ENCODE measurements around the gene BRAF.
"Not testable (repeated sequence)": the region's sequence is repeated elsewhere in the genome, so short reads cannot be mapped to it uniquely, and the experiment has no call there.

BRAF gene

DNA sequence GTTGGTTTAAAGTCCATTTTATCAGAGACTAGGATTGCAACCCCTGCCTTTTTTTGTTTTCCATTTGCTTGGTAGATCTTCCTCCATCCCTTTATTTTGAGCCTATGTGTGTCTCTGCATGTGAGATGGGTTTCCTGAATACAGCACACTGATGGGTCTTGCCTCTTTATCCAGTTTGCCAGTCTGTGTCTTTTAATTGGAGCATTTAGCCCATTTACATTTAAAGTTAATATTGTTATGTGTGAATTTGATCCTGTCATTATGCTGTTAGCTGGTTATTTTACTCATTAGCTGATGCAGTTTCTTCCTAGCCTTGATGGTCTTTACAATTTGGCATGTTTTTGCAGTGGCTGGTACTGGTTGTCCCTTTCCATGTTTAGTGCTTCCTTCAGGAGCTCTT lies 212.3 kb downstream of the BRAF start:
- DNase-seq (ENCODE audit: low read depth, low spot score) = not testable (repeated sequence)

DNA sequence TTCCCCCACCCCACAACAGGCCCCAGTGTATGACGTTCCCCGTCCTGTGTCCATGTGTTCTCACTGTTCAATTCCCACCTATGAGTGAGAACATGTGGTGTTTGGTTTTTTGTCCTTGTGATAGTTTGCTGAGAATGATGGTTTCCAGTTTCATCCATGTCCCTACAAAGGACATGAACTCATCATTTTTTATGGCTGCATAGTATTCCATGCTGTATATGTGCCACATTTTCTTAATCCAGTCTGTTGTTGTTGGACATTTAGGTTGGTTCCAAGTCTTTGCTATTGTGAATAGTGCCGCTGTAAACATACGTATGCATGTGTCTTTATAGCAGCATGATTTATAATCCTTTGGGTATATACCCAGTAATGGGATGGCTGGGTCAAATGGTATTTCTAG lies 216.0 kb downstream of the BRAF start:
- not testable (repeated sequence) for DNase-seq (ENCODE audit: low read depth, low spot score)

DNA sequence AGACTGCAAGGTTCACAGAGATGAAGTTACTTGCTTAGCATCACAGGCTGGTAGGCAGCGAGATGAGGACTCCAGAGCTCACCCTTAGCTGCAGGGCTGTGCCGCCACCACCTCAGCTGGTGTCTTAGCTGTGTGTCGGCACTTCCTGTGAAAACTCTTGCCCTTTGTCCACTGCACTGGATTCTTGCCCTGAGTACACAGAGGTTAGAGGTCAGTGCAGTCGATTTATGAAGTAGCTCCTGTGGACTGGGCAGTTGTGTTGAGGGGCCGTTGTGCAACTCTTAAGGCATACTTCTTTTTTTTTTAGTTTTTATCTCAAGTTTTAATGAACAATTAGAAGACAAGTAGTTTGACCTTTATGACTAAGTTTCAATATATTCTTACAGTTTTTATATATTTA lies 217.6 kb downstream of the BRAF start:
- DNase-seq (ENCODE audit: low read depth, low spot score) = no peak

DNA sequence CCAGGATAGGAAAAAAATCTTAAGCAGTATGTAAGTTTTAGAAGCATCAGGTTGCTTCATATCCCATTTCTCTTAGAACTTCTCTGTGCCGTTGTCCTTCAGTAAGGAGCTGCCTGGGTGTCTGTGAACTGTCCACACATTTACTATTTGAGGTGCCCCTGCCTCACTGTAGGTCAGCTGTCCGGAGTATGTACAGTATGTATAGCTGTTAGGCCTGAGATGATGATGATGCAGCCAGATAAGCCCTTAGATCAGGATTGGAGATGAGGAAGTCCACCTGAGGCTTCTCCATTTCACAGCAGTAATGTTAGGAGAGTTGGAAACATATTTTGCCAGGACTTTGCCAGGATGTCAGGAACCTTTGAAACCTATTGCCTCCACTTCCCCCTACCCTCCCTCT lies 220.5 kb downstream of the BRAF start:
- no peak for DNase-seq (ENCODE audit: low read depth, low spot score)

DNA sequence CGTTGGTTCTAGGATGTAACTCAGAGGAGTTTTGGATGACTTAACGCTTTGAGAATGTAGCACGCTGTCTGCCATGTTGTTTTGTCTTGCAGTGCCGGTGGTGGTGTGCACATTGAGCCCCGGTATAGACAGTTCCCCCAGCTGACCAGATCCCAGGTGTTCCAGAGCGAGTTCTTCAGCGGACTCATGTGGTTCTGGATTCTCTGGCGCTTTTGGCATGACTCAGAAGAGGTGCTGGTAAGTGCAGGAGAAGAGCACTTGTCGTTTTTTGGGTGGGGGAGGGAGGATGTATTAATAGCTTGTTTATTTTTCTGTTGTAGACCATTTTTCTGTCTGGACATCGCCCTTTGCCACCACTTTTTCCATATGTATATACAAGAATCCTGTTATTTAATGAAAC lies 222.0 kb downstream of the BRAF start:
- DNase-seq (ENCODE audit: low read depth, low spot score) = no peak

DNA sequence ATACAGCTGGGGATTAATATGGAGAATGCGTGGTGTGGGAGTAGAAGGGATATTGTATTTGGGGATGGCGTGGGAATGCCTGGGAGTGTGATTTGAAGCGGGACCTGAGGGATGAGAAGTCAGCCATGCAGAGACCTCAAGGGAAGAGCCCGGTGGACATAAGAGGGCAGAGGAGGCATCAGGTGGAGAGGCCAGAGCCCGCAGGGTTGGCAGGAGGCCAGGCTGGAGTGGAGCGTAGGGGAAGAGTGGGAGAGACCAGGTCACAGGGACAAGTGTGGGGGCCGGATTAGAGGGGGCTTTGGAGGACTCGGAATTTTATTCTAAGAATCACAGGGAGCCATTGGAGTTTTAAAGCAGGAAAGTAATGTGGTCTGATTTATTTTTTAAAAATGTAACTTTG lies 226.3 kb downstream of the BRAF start:
- DNase-seq (ENCODE audit: low read depth, low spot score) = no peak

DNA sequence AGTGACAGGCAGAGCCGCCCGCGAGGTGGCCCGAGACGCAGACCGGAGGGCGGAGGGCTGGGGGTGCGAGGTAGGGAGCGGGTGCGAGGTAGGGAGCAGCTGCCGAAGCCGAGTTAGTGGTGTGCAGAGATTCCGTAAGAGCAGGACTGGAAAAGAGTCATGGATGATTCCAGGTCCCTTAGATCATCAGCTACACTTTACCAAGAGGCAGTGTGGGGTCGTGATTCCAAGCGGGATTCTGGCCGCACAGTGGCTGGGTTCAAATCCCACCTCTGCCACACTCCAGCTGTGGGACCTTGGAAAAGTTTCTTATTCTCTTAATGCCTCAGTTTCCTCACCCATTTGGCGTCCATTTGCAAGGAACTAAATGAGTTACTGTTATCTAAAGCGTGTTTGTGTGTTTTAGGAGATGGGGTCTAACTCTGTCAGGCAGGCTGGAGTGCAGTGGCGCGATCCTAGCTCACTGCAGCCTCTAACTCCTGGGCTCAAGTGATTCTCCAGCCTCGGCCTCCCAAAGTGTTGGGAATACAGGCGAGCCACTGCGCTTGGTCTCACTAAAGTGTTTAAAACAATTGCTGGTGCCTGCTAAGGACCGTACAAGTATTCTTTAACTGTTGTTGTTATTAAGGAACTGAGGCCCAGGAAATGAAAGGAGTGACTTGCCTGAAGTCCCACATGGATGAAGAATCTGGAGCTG lies 227.1 kb downstream of the BRAF start:
- no peak for DNase-seq (ENCODE audit: low read depth, low spot score)

DNA sequence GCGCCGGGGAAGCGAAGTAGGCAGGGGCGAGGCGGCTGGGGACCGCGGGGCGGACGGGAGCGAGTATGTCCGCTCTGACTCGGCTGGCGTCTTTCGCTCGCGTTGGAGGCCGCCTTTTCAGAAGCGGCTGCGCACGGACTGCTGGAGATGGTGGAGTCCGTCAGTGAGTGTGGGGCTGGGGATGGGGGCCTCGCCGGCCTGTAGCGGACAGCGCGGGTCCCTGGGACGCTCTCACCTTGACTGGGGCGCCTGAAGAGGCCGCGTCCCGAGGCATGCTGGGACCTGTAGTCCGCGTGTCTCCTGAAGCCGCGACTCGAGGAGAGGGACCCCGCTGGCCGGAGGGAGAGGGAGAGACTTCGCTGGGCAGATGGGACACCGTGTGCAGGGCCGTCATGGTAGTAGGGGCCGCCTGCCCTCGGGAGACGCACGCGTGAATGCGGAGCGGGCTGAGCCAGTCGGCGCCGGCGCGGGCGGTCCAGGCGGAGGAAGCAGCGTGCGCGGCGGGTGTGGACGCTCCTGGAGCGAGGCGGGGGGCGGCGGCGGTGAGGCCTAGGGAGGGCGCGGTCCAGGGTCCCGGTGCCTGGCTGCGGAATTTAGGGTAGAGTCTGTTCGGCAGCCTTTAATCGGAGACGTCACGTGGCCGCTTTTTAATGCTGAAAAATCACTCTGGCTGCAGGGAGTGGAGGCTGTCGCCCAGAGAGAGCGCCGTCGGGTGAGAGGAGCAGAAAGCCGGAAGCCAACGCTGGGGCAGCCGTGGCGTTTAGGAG lies 227.9 kb downstream of the BRAF start, which contains the start of gene NDUFB2:
Gene NDUFB2, plus strand, starts transcription at position 29 of the 767 bp plus-strand sequence. Its CDS starts 37 bp downstream, at position 66.
- DNase-seq (ENCODE audit: low read depth, low spot score) = no peak

DNA sequence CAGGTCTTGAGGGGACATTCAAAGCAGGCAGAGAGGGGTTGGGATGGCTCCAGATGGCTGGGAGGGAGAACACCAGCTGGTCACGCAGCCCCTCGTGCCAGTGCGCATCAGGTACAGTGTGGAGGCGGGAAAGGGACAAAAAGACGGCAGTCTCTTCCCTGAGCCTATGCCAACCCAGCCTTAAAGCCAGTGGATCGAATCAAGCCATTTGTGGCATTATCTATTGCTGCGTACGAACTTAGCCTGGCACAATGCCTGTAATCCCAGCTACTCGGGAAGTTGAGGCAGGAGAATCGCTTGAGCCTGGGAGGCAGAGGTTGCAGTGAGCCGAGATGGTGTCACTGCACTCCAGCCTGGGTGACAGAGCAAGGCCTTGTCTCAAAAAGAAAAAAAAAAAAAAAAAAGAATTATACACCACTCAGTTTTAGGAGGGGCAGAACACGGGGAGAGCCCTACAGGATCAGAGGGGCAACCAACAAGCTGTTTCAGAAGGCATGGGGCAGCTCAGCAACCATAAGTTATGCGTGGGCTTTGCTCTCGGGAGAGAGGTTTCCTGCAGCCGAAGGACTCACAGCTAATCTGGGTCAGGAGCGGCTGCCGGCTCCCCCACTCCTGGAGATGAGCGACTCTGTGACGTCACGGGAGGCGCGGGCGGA lies 228.6 kb downstream of the BRAF start:
- DNase-seq (ENCODE audit: low read depth, low spot score) = no peak

DNA sequence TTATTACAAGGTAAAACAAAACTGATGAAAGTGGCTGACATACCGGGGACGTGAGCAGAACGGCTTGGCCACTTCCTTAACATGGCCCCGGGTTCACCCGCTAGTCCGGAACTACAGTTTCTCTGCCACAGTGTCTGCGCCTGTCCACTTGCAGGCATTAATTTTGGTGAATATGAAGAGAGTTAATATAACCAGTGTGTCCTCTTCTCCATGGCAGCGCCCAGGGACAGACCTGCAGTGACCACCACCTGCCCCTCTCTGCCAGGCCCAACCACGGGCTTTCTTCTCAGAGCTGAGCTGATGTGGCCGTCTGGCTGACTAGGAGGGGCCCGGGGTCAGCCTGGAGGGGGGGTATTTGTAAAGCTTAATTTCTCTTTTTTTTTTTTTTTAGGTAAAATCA lies 229.3 kb downstream of the BRAF start:
- DNase-seq (ENCODE audit: low read depth, low spot score) = no peak

DNA sequence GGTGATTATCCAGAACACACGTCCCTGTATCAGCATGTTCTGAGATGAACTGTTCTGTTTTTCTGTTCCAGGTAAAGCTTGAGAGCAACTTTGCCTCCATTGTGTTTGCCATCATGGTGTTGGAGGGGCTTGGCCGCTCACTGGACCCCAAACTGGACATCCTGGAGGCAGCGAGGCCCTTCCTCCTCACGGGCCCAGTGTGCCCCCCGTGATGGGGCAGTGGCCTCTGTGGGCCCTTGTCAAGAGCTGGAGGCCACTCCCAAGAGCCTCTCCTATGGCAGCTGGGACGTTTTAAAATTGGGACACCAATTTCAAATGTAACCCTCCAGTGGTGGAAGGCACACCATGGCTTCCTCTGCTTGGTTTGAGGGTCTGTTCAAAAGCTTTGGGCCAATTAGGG lies 230.1 kb downstream of the BRAF start:
- DNase-seq (ENCODE audit: low read depth, low spot score) = no peak

DNA sequence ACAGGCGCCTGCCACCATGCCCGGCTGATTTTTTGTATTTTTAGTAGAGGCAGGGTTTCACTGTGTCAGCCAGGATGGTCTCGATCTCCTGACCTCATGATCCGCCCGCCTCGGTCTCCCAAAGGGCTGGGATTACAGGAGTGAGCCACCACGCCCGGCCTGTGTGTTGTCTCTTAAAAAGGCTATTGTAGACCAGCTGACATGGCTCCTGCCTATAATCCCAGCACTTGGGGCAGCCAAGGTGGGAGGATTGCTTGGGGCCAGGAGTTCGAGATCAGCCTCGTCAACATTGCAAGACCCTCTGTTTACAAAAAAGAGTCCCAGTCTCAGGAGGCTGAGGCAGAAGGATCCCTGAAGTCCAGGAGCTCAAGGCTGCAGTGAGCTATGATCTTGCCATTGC lies 230.9 kb downstream of the BRAF start:
- not testable (repeated sequence) for DNase-seq (ENCODE audit: low read depth, low spot score)

DNA sequence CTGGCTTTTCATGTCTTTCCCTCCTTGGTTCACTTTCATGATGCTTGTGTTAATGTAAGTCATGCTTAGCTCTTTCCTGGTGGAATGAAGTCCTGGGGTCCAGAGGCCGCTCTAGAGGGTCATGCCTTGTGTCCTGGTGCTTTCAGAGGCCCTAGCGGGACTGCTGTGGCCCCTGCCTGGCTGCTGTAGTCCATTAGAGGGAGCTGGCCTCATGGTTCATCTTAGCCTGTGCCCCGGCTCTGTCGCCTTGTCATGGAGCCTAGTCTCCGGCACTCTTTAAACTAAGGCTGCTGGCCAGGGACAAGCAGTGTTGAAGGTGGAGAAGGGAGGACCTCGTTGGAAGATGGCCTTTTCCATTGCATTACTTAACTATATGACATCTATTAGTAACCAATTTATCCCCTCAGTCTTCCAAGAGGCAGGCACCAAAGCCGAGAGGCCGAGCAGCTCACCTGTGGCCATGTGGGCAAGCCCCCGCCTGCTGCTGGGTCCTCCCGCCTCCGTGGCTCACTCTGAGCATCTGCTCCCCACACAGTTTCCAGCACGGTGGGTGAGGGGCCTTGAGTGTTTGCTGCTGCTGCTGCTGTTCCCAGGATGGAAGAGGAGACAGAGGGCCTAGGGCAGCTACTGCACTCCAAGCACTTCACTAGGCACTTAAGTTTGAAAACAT lies 233.2 kb downstream of the BRAF start:
- DNase-seq (ENCODE audit: low read depth, low spot score) = no peak

DNA sequence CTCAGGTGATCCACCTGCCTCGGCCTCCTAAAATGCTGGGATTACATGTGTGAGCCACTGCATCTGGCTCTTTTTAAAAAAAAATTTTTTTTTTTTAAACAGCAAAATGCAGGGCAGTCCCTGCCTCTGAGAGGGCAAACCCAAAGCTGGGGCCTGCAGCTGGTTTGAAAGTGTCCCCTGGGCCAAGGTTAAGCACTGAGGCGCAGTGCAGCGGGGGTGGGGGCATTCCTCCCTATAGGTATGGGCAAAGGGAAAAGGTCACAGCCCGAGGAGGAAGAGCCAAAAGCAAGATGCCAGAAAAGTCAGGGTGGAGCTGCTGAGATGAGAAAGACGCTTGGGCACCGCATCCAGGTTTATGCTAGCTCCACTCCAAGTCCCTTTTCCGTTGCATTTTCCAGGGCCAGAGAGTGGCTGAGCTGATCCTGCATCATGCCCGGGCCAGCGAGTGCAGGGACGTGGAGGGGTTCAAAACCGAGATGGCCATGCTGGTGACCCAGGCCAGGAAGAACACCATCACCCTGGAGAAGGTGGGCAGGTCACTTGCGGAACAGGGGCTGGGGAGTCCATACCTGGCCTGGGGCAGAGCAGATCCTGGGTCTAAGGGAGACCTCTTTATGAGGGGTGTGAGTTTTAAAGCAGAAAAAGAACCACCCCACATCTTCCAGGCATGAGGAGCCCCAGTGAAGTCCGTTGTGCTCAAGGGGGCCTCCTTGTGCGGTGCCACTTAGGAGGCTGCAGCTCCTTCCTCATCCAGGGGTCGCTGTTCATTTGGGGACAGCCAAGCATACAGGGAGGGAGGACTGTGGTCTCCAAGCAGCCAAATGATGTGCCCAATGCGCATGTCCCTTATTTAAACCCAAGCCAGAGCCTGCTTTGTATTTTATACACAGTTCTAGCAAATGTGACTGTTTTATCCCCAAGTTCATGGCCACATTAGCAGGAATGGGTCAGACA lies 235.3 kb downstream of the BRAF start:
- DNase-seq (ENCODE audit: low read depth, low spot score) = no peak

DNA sequence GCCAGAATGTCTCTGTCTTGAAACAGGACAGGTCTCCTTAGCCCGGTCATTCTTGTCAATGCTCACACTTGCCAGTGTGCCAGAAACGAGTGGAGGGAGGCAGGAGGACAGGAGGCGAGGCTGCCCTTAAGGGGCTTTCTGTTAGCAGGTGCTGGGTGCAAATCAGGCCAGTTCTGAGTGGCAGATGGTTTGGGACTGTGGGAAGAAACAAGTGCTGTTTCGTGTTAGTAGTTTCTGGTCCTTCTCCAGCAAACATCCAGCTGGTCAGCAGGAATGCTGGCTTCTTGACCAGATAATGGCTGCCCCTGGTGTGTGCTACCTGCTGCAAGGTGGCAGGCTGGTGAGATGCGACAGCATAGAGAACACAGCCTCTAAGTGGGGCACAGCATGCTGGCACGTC lies 236.4 kb downstream of the BRAF start:
- no peak for DNase-seq (ENCODE audit: low read depth, low spot score)

DNA sequence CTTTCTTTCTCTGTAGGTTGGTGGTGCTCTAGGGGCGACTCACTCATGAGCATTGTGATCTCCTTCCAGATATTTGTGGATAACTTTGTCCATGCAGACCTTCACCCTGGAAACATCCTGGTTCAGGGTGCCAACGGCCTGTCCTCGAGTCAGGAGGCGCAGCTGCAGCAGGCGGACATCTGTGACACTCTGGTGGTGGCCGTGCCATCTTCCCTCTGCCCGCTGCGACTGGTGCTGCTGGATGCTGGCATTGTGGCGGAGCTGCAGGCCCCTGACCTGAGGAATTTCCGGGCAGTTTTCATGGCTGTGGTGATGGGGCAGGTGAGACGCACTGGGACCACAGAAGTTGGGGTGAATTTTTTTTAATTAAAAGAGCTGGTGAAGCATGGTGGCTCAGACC lies 237.8 kb downstream of the BRAF start:
- no peak for DNase-seq (ENCODE audit: low read depth, low spot score)

DNA sequence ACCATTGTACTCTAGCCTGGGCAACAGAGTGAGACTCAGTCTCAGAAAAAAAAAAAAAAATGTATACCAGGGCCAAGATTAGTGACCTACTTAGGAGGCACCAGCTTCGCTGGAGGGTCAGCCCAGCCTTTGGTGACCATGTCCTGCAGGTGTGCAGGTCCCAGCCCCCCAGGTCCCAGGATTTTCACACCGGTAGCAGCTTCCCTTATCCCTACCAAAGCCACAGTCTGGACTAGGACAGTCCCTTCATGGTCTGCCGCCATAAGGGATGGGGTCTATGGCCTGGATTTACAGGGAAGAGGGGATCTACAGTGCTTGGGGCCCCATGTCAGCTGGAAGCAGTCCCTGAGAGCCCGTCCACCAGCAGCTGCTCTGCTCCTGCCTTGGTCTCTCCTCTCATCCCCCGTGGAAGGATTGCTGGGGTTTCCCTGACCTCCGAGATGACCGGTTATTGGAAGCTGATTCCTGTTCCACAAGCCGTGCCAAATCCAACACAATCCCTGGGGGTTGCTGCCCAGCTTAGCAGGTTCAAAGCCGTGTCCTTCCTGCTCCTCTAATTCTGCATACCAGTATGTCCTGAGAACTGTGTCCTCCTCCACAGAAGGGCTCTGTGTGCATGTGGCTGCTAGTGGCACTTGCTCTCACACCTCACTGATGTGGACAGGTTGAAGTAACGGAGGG lies 239.2 kb downstream of the BRAF start:
- no peak for DNase-seq (ENCODE audit: low read depth, low spot score)

DNA sequence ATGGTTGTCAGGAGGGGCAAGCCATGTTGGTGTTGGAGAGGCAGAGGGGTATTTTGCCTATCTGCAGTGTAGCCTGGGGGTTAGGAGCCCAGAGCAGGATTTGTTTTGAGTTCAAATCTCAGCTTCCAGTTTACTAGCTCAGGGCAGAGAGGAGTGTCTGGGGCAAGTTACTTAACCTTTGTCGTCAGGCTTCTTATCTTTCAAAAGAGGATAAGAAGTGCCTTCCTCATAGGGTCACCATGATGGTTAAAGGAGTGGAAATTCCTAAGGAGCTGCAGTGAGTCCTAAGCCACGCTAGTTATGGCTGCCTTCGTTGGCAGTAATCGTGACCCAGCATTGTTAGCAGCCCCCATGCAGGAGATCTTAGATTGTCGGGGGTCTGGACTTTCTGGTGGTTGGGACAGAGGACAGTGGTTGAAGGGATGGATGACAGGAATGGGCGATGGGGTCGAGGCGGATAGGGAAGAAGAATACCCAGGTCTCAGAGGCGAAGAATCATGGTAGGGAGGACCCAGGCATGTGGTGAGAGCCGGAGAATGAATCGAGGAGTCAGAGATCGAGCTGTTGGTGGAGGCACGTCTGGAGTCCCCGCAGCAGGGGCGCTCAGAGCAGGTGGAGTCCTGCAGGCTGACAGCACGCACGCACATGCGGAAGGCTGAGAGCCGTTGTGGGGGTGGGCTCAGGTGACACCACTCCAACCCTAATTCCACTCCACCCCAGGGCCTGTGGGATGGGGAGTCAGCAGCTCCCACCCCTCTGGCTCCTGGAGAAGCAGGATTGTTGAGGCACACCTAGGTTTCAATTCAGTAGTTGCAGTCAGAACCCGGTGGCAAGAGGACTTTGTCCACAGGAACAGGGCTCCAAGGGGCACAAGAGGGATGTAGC lies 240.4 kb downstream of the BRAF start:
- no peak for DNase-seq (ENCODE audit: low read depth, low spot score)

DNA sequence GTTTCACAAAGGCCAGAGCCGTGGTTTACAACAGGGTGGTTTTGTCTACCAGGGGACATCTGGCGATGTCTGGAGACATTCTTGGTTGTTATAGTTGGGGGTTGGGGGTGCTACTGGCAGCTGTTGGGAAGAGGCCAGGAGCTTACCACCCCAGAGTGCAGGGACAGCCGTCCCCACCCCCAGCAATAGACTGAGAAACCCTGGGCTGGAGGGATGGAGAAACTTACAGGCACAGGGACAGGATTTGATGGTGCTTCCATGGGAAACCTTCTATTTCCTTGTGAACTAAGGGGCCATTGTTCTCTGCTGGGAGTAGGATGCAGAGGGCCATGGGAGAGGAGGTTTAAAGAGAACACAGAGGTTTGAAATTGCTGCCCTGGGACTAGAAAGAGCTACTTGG lies 241.1 kb downstream of the BRAF start:
- no peak for DNase-seq (ENCODE audit: low read depth, low spot score)

All from iPS DF 19.7 (cell line).